GM15510 (cell line): Measurements from ENCODE around the gene PWP1.

ENCODE experiments used
- POLR2A ChIP-seq: IDR thresholded peaks from 3 replicates; pipeline ENCODE4 v1.6.1; 2011; ENCODE audit warnings: borderline replicate concordance; ENCODE audit not compliant: insufficient read length; ENCODE audit errors: extremely low read depth

PWP1 gene

GRCh38 chr12:107684029-107684795, 1.4 kb upstream of the PWP1 start:
- no peak for TF ChIP-seq POLR2A

- TF ChIP-seq POLR2A = no peak
Measured at GRCh38 chr12:107684990-107685359, 624 bp upstream of the PWP1 start.

- no peak for TF ChIP-seq POLR2A
Measured at GRCh38 chr12:107702106-107702505, 16.5 kb downstream of the PWP1 start.

- TF ChIP-seq POLR2A = no peak
Measured at GRCh38 chr12:107704041-107704440, 18.4 kb downstream of the PWP1 start.

- no peak for TF ChIP-seq POLR2A
Measured at GRCh38 chr12:107715780-107716179, 30.2 kb downstream of the PWP1 start.

GRCh38 chr12:107718606-107719005, 33.0 kb downstream of the PWP1 start:
- no peak for TF ChIP-seq POLR2A

- no peak for TF ChIP-seq POLR2A
Measured at GRCh38 chr12:107730618-107731341, 45.2 kb downstream of the PWP1 start.

GRCh38 chr12:107731366-107731765, 45.8 kb downstream of the PWP1 start:
- no peak for TF ChIP-seq POLR2A

- TF ChIP-seq POLR2A = no peak
Measured at GRCh38 chr12:107732365-107732764, 46.8 kb downstream of the PWP1 start.

- no peak for TF ChIP-seq POLR2A
Measured at GRCh38 chr12:107734139-107734538, 48.5 kb downstream of the PWP1 start.

GRCh38 chr12:107735763-107736162, 50.2 kb downstream of the PWP1 start:
- no peak for TF ChIP-seq POLR2A

- TF ChIP-seq POLR2A = no peak
Measured at GRCh38 chr12:107736914-107737313, 51.3 kb downstream of the PWP1 start.

GRCh38 chr12:107748472-107748871, 62.9 kb downstream of the PWP1 start:
- no peak for TF ChIP-seq POLR2A

- no peak for TF ChIP-seq POLR2A
Measured at GRCh38 chr12:107749083-107749482, 63.5 kb downstream of the PWP1 start.

- no peak for TF ChIP-seq POLR2A
Measured at GRCh38 chr12:107759410-107759809, 73.8 kb downstream of the PWP1 start.
